ENCODE results near the gene LPCAT1. TPM values are rescaled to one million over a fixed set of nuclear protein-coding genes. Genes with fewer than 3 reads are reported as not detected.

Gene LPCAT1
- total RNA-seq, 1 experiment from 2014 or later, result 17.1 TPM

- intact Hi-C loops (cut with micrococcal nuclease), result loop anchor here (10.0 kb wide), 1 partner anchor 121 kb away; no protein-coding TSS in a partner anchor
- H3K27ac Mint-ChIP-seq (ENCODE audit: low read depth, unreplicated experiment), result no peak overlapping the region
- BruUV-seq (replicated peaks), result no TSS peak
- H3K36me3 Mint-ChIP-seq (ENCODE audit: insufficient read depth, unreplicated experiment), result peaks cover 25% of the 10 kb centered on the region
- no peaks in the 10 kb centered on the region for H3K27me3 Mint-ChIP-seq (ENCODE audit: insufficient read depth, unreplicated experiment)
- H3K4me3 Mint-ChIP-seq (ENCODE audit: unreplicated experiment), result no peak overlapping the region
- TF ChIP-seq CTCF (IDR thresholded peaks at IDR 0.05; ENCODE audit: unreplicated experiment), result no peak
- no peaks in the 10 kb centered on the region for H3K4me1 Mint-ChIP-seq (ENCODE audit: insufficient read depth, unreplicated experiment)
- ChIA-PET POLR2A (no interaction called here), CTCF (no interaction called here)
- no peak for DNase-seq (ENCODE audit: unreplicated experiment)
- H3K9me3 Mint-ChIP-seq (ENCODE audit: unreplicated experiment), result no peaks in the 10 kb centered on the region
Observed at GRCh38 chr5:1483856-1484729, 39.7 kb downstream of the LPCAT1 start.

- Mint-ChIP-seq H3K27me3 (ENCODE audit: insufficient read depth, unreplicated experiment) (no peaks in the 10 kb centered on the region), H3K9me3 (ENCODE audit: unreplicated experiment) (no peaks in the 10 kb centered on the region), H3K4me3 (ENCODE audit: unreplicated experiment) (no peak overlapping the region), H3K4me1 (ENCODE audit: insufficient read depth, unreplicated experiment) (no peaks in the 10 kb centered on the region), H3K27ac (ENCODE audit: low read depth, unreplicated experiment) (no peak overlapping the region), H3K36me3 (ENCODE audit: insufficient read depth, unreplicated experiment) (peaks cover 24% of the 10 kb centered on the region)
- no peak for DNase-seq (ENCODE audit: unreplicated experiment)
- ChIA-PET CTCF (no interaction called here), POLR2A (no interaction called here)
- no TSS peak for BruUV-seq (replicated peaks)
- TF ChIP-seq CTCF (IDR thresholded peaks at IDR 0.05; ENCODE audit: unreplicated experiment), result no peak
- intact Hi-C loops (cut with micrococcal nuclease), result loop anchor here (10.0 kb wide), 1 partner anchor 122 kb away; no protein-coding TSS in a partner anchor
Observed at GRCh38 chr5:1483064-1483463, 40.7 kb downstream of the LPCAT1 start.

- H3K9me3 Mint-ChIP-seq (ENCODE audit: unreplicated experiment), result no peaks in the 10 kb centered on the region
- no peaks in the 10 kb centered on the region for H3K27me3 Mint-ChIP-seq (ENCODE audit: insufficient read depth, unreplicated experiment)
- ChIA-PET POLR2A (no interaction called here), CTCF (interaction anchor here (0.6 kb wide), 1 partner anchor 139 kb away, joined by 3 read pairs; no protein-coding TSS in a partner anchor)
- BruUV-seq (replicated peaks), result no TSS peak
- TF ChIP-seq CTCF (IDR thresholded peaks at IDR 0.05; ENCODE audit: unreplicated experiment), result no peak
- DNase-seq (ENCODE audit: unreplicated experiment), result no peak
- intact Hi-C loops (cut with micrococcal nuclease), result loop anchor here (10.0 kb wide), 1 partner anchor 123 kb away; no protein-coding TSS in a partner anchor
- H3K4me3 Mint-ChIP-seq (ENCODE audit: unreplicated experiment), result no peak overlapping the region
- H3K4me1 Mint-ChIP-seq (ENCODE audit: insufficient read depth, unreplicated experiment), result no peaks in the 10 kb centered on the region
- H3K27ac Mint-ChIP-seq (ENCODE audit: low read depth, unreplicated experiment), result no peak overlapping the region
- peaks cover 28% of the 10 kb centered on the region for H3K36me3 Mint-ChIP-seq (ENCODE audit: insufficient read depth, unreplicated experiment)
Observed at GRCh38 chr5:1481959-1482331, 41.8 kb downstream of the LPCAT1 start.

- no peak for TF ChIP-seq CTCF (IDR thresholded peaks at IDR 0.05; ENCODE audit: unreplicated experiment)
- ChIA-PET POLR2A (no interaction called here), CTCF (no interaction called here)
- BruUV-seq (replicated peaks), result no TSS peak
- H3K4me3 Mint-ChIP-seq (ENCODE audit: unreplicated experiment), result no peak overlapping the region
- H3K36me3 Mint-ChIP-seq (ENCODE audit: insufficient read depth, unreplicated experiment), result peaks cover 26% of the 10 kb centered on the region
- H3K9me3 Mint-ChIP-seq (ENCODE audit: unreplicated experiment), result no peaks in the 10 kb centered on the region
- H3K4me1 Mint-ChIP-seq (ENCODE audit: insufficient read depth, unreplicated experiment), result no peaks in the 10 kb centered on the region
- no peak for DNase-seq (ENCODE audit: unreplicated experiment)
- no peaks in the 10 kb centered on the region for H3K27me3 Mint-ChIP-seq (ENCODE audit: insufficient read depth, unreplicated experiment)
- intact Hi-C loops (cut with micrococcal nuclease), result loop anchor here (10.0 kb wide), 1 partner anchor 123 kb away; no protein-coding TSS in a partner anchor
- H3K27ac Mint-ChIP-seq (ENCODE audit: low read depth, unreplicated experiment), result no peak overlapping the region
Observed at GRCh38 chr5:1481266-1481958, 42.3 kb downstream of the LPCAT1 start.

Data from MCF 10A (cell line).